Nephron (organoid): ENCODE results near the gene MLYCD.

Source experiments
- H3K27ac Mint-ChIP-seq, 3 experiments: 2 replicates each; pipeline ENCODE4 v1.8.0; 2020; ENCODE audit warnings: mixed read lengths in 3 of 3, mild to moderate bottlenecking in 2 of 3, moderate library complexity in 1 of 3
- H3K27me3 Mint-ChIP-seq: 2 replicates; pipeline ENCODE4 v1.8.0; 2021; ENCODE audit warnings: low read depth, mild to moderate bottlenecking, moderate library complexity, mixed read lengths
- H3K36me3 Mint-ChIP-seq: 2 replicates; pipeline ENCODE4 v1.8.0; 2020; ENCODE audit warnings: low read depth, mixed read lengths
- H3K4me1 Mint-ChIP-seq: 2 replicates; pipeline ENCODE4 v1.8.0; 2020; ENCODE audit warnings: mixed read lengths
- H3K4me3 Mint-ChIP-seq, 3 experiments: 2 replicates each; pipeline ENCODE4 v1.8.0; 2020; ENCODE audit warnings: mild to moderate bottlenecking in 3 of 3, mixed read lengths in 3 of 3, moderate library complexity in 2 of 3
- H3K9me3 Mint-ChIP-seq: 2 replicates; pipeline ENCODE4 v1.8.0; 2020; ENCODE audit warnings: mixed read lengths
- TF ChIP-seq, protein P1 (sequence below), 3 experiments: fragments of 200-600 bp; sonication (generic); IDR thresholded peaks; one replicate each; pipeline ENCODE4 v1.5.0; 2021; ENCODE audit warnings: antibody characterized with exemption in 3 of 3; ENCODE audit not compliant: unreplicated experiment in 3 of 3

Gene MLYCD

DNA sequence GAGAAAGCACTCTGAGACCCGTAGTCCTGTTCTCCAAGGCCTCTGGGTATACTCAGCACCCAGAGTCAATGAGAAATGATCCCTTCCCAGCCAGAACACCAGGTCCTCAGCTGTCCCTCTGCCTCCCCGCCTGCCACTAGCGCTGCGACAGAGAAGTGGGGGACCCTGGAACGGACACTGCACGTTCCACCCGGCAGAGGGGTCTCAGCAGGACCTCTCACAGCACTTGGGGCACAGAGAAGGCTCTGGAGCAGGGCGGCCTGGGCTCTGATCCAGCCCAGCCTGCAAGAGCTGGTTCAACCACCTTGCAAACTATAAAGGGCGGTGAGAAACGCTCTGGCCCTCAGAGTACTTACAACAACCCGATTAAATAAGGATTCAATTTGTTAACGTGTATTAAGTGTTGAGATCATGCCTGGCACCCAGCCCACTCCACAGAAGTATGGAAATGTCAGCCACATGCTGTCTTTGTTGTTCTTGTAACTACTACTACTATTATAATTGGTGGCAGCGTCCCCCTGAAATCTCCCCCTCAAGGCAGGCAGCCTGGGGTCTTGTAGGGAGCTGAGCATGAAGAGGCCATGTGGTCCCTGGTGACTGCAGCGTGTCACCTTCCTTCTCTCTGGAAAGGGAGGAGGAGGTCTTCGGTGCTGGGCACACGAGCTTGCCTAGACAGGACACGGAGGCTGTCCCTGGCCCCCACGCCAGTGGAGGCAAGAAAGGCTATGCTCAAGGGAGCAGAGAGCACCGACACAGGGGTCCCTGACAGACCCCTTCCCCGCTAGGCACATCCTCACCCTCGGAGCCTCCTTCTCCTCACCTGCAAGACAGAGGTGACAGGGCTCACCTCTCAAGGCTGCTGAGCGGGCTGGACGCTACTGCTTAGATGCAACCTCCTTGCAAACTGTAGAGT is 56.6 kb downstream of the MLYCD start:
- Mint-ChIP-seq H3K4me3 (no peak overlapping the region), H3K27ac (no peak overlapping the region), H3K36me3 (no peaks in the 10 kb centered on the region), H3K9me3 (no peaks in the 10 kb centered on the region), H3K4me1 (peaks cover 19% of the 10 kb centered on the region), H3K27me3 (peaks cover 16% of the 10 kb centered on the region)
- TF ChIP-seq, protein P1, sequence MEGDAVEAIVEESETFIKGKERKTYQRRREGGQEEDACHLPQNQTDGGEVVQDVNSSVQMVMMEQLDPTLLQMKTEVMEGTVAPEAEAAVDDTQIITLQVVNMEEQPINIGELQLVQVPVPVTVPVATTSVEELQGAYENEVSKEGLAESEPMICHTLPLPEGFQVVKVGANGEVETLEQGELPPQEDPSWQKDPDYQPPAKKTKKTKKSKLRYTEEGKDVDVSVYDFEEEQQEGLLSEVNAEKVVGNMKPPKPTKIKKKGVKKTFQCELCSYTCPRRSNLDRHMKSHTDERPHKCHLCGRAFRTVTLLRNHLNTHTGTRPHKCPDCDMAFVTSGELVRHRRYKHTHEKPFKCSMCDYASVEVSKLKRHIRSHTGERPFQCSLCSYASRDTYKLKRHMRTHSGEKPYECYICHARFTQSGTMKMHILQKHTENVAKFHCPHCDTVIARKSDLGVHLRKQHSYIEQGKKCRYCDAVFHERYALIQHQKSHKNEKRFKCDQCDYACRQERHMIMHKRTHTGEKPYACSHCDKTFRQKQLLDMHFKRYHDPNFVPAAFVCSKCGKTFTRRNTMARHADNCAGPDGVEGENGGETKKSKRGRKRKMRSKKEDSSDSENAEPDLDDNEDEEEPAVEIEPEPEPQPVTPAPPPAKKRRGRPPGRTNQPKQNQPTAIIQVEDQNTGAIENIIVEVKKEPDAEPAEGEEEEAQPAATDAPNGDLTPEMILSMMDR (IDR thresholded peaks at IDR 0.05; ENCODE audit: unreplicated experiment in 3 of 3): no peak

DNA sequence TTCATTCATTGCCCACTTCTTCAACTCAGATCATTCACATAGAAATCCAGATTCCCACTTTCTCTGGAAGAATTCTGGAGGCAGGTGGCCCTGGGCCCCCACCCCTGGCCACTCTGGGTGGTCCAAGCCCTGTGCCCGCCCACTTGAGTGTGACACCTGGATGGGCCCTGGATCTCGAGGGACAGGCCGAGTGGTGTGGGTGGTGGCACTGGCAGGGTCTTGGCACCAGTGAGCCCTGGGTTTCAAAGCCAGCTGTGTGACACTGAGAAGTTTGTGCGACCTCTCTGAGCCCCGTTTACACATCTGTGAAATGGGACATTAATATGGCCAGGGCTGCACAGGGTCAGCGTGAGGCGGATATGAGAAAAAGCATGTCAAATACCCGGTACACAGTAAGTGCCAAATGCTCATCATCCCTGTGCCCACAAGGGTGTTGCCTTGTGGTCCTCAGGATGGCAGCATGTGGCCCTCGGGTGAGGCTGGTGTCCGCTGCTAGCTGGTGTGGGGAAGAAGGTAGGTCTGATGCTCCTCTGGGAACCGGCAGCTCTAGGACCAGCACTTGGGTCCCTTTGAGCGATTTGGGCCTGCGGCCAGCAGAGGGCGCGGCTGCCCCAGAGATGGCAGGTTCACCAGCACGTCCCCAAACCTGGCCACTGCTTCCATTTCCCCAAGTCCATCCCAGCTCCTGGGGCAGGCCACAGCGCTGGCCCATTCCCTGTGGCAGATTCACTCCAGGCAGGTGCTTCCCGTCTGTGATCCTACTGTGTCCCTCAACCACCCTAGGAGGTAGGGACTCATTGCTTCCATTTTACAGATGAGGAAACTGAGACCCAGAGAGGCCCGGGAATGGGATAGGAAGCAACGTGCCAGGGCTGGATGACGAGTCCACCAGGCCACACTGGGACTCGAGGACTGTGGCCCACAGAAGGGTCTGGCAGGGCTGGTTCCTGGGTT is 57.7 kb downstream of the MLYCD start:
- peaks cover 16% of the 10 kb centered on the region for H3K27me3 Mint-ChIP-seq
- H3K4me3 Mint-ChIP-seq: no peak overlapping the region
- peaks cover 19% of the 10 kb centered on the region for H3K4me1 Mint-ChIP-seq
- H3K9me3 Mint-ChIP-seq: no peaks in the 10 kb centered on the region
- no peak overlapping the region for H3K27ac Mint-ChIP-seq
- H3K36me3 Mint-ChIP-seq: no peaks in the 10 kb centered on the region
- TF ChIP-seq, protein P1 (IDR thresholded peaks at IDR 0.05; ENCODE audit: unreplicated experiment in 3 of 3): peak; percentile 79 to 86 (median 80)

DNA sequence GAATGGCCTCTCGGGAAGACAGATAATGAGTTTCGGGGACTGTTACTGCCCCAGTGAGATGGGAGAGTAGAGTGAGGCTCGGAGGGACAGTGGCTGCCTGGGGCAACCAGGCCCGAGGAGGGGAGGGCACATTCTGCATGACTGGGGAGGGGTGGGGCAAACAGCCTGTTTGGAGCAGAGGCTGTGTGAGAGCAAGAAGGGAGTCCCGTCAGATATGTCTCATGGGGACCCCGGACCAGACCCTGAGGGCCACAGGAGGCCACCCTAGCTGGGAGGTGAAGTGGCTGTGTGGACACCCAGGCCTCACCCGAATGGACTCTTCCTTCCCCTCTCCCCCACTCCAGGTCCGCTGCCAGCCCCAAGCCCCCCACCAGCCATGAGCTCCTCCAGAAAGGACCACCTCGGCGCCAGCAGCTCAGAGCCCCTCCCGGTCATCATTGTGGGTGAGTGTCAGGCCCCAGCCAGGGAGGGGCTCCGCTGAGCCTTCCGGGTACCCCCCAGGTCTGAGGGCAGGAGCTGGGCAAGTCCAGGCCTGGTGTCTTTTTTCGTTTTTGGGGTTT is 58.5 kb downstream of the MLYCD start:
- peaks cover 12% of the 10 kb centered on the region for H3K27me3 Mint-ChIP-seq
- no peaks in the 10 kb centered on the region for H3K36me3 Mint-ChIP-seq
- no peak overlapping the region for H3K27ac Mint-ChIP-seq
- H3K9me3 Mint-ChIP-seq: no peaks in the 10 kb centered on the region
- TF ChIP-seq, protein P1 (IDR thresholded peaks at IDR 0.05; ENCODE audit: unreplicated experiment in 3 of 3): no peak
- H3K4me1 Mint-ChIP-seq: peaks cover 19% of the 10 kb centered on the region
- no peak overlapping the region for H3K4me3 Mint-ChIP-seq

DNA sequence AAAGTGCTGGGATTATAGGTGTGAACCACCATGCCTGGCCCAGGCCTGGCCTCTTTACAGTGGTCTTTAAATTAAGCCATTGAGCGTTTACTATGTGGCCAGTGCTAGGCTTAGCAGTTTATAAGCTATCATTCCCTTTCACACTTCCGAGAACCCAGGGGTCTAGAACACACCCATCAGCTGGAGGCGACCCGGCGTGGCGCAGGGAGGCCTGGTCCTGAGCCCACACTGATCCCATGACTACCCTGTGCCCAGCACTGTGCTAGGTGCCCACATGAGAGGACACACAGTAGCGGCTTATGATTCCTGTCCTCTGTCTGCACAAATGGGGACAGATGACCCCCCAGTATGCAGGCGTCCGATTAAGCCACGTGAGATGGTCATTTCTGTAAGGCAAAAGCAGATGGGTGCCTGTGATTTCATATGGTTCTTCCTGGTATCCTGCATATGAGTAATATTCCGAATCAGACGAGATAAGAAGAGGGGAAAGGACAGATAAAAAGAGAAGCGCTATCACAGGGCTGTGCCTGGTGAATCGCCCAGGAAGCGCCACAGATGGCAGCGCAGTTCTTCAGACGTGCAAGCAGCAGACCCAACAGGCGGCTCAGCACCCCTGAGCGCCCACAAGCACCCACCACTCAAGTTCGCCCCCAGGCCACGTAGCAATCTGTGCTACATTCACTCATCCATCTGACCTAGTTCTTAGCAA is 59.4 kb downstream of the MLYCD start:
- TF ChIP-seq, protein P1 (IDR thresholded peaks at IDR 0.05; ENCODE audit: unreplicated experiment in 3 of 3): no peak
- Mint-ChIP-seq H3K27me3 (peaks cover 16% of the 10 kb centered on the region), H3K36me3 (no peaks in the 10 kb centered on the region), H3K4me1 (peaks cover 19% of the 10 kb centered on the region), H3K4me3 (no peak overlapping the region), H3K9me3 (no peaks in the 10 kb centered on the region), H3K27ac (no peak overlapping the region)

DNA sequence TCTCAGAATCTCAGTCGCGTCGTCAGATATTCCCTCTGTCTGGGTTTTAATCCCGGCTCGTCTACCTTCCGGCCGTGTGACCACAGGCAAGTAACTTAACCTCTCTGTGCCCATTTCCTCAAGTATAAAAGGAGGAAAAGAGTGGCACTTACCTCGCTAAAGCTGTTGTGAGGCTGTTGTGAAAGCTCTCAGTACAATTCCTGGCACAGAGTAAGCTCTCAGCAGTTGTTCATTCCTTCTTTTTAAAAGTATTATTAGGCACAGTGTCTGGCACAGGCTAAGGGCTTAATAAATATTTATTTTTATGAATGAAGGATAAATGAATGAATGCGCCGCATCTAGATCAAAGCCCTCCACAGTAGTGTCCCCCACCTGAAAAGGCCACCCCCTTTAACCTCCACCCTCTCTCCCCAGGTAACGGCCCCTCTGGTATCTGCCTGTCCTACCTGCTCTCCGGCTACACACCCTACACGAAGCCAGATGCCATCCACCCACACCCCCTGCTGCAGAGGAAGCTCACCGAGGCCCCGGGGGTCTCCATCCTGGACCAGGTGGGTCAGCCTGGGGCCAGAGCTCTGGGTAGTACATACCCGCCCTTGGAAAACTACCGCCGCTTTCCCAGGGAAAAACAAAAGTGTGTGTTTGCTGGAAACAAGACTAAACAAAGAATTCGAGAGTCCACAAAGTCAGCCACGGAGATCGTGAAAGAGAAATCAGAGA is 60.1 kb downstream of the MLYCD start:
- Mint-ChIP-seq H3K27ac (no peak overlapping the region), H3K4me3 (no peak overlapping the region), H3K4me1 (peaks cover 13% of the 10 kb centered on the region), H3K36me3 (no peaks in the 10 kb centered on the region), H3K9me3 (no peaks in the 10 kb centered on the region), H3K27me3 (peaks cover 14% of the 10 kb centered on the region)
- TF ChIP-seq, protein P1 (IDR thresholded peaks at IDR 0.05; ENCODE audit: unreplicated experiment in 3 of 3): no peak
